Subcutaneous adipose tissue (tissue), 4 donors: Measurements from ENCODE around the gene ERC1. TPM values are rescaled to one million over a fixed set of nuclear protein-coding genes. Genes with fewer than 3 reads are reported as not detected.

ENCODE experiments used
- CTCF ChIP-seq: fragments of 450-650 bp; IDR thresholded peaks from one replicate; pipeline ENCODE4 v1.5.1; 2016; ENCODE audit warnings: low read depth, mild to moderate bottlenecking, control low read depth, antibody characterized with exemption, moderate library complexity
- total RNA-seq, 4 donors: library from RNA; depleted of rRNA; stranded (reverse); fragments of >200 nt; gene quantifications; one replicate each; pipeline ENCODE4 v1.1.0, GENCODE V29; 2016

Gene ERC1
- total RNA-seq, 4 donors from 2014 or later, result 40.3 to 71.8 (median 62.3) TPM

GRCh38 chr12:1443421-1444141 is 452.6 kb downstream of the ERC1 start:
- TF ChIP-seq CTCF, result no peak

GRCh38 chr12:1444142-1444516 is 453.1 kb downstream of the ERC1 start:
- TF ChIP-seq CTCF, result no peak

GRCh38 chr12:1445807-1446206 is 454.8 kb downstream of the ERC1 start:
- TF ChIP-seq CTCF, result no peak

GRCh38 chr12:1448336-1448735 is 457.3 kb downstream of the ERC1 start:
- no peak for TF ChIP-seq CTCF

- no peak for TF ChIP-seq CTCF
These were observed 462.8 kb downstream of the ERC1 start for GRCh38 chr12:1453810-1454209.

- no peak for TF ChIP-seq CTCF
These were observed 465.9 kb downstream of the ERC1 start for GRCh38 chr12:1456885-1457284.

- TF ChIP-seq CTCF, result no peak
These were observed 466.9 kb downstream of the ERC1 start for GRCh38 chr12:1457901-1458300.
